ENCODE measurements around the gene PPIE.

PPIE gene

DNA sequence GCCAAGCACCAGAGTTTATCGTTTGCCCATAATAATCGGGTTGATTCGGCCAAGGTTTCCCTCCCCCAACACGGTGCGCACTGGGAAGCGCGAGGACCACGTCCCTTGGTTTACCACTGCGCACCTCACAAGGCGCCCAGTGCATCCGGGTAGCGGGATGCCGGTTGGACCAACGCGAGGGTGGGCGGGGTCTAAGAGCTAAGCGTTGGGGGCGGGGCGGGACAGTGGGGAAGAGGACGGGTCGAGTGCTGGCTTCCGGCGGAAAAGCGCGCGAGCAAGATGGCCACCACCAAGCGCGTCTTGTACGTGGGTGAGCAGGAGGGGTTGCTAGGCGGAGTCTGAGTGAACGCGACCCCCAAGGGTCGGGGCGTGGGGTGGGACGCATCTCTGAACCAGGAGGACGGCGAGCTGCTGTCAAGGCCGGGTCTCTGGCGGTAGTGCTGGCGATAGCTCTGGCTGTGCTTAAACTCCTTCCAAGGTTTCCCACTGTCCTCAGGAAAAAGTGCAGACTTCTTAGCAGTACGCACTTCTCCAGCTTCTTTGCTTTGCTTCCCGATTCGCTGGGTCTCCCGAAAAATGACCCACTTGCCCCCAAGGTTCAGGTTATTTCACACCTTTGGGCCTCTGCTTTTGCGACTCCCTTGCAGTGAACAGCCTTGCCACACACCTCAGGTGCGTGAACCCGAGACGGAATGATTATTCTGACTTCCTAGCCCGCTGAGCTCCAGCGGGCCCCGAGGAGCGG is at the start of gene PPIE:
TSS of gene PPIE (plus strand) at position 261 of the 745 bp plus-strand sequence. CDS start at position 280, 19 bp downstream.
- peak; percentile 99 for DNase-seq

DNA sequence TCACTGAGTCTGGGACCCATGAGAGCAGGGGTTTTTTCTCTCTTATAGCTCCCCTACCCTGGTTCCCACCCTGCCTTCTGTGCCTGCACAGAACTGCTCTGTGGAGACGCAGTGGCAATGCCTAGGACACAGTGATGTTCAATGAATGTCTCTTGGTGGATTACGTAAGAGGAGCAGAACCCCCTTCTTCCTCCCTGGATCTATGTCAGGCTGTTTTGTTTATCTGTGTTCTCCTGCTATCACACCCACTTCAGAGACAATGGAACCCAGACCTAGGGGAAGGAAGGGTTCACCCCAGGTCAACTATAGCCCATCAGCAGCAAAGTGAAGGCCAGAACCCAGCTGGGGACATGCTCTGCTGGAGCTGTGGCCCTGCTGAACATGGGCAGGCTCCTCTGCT is 49.5 kb upstream of the PPIE start:
- DNase-seq = no peak

DNA sequence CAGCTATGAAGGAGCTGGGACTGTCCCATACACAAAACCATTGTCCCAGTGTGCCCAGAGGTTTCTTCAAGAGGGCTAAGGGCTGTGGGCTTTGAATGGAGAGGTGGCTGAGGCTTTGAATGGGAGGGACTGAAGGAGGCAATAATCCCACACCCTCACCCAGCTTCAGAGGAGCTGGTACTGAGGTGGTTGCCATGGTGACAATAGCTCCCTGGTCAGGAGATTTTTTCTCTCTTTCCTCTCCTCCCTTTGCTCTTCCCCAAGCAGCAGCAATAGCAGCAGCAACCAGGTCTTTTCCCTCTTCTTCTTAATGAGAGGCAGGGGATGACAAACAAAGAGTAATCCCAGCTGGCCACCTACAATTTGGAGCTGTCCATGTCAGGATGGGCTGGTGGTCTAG is 49.0 kb upstream of the PPIE start:
- DNase-seq = no peak

DNA sequence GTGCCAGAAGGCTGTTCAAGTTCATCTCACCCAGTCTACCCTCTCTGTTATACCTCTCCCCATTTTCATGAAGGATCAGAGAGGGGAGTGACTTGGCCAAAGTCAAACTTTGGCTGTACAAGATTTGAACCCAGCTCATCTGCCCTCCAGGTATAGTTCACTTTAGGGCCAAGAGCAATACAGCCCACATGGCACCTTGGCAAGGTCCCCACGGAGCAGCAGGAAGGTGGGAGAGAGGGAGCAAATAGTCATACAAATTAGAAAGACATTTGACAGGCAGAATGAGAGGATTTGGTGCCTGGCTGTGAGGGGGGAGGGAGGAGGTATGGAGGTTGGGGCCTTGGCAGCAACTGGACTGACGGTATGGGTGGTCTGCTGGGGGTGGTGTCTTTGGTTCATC is 48.5 kb upstream of the PPIE start:
- DNase-seq = no peak

DNA sequence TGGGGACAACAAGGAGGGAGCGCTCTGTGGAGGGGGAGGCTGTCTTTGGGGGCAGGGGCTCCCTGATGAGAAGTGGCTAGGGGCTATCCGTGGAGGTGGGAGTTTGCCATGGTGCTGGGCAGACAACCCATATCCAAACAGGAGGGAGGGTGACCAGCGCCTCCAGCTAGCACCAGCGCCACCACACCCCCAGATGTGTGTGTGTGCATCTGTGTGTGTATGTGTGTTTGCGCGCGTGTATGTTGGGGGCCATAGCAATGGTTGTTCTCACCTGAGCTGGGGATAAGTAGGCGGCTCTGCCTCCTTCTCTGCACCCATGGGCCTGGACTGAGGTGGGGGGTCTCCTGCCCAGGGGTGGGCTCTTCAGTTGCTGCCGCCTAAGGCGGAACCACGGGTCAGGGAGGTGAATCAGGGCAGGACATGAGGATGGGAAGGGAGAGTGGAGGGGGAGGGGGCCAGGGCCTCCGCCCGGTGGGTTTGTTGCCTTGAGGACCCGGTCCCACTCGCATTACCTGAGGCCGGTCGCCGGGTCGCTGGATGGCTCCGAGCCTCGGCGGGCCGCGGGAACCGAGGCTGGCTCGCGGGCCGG is 47.8 kb upstream of the PPIE start:
- DNase-seq = no peak

DNA sequence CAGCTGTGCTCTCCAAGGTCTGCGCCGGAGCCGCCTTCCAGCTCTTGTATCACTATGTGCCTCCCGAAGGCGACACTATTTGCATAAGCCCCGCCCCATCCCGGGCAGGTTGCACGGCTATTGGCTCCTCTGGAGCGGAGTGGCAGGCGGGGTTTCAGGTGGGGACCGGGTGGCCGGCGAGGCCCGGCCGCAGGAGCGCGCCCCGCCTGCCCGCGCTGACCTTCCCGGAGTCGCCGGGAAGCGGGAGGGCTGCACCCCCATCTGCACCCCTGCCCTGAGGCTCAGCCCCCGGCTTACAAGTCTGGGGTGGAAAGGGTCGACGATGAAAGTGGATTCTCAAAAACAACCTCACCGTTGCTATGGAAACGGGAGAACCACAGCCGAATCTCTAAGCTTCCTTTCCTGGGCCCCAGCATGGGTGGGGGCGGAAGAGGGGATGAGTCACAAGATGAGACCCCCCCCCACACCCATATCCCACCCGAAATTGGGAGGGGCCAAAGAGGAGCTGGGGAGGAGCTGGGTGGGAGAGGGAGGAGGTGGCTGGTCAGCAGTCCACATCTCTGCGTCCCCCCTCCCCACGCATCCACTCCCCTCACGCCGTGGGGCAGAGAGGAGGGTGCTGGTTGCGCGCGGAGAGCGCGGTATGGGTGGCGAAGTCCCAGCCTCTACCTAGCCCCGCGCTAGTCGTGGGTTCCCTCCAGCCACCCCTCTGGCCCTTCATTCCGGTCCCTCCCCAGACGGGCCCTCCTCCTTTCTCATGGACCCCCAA is 47.1 kb upstream of the PPIE start, which contains the start of gene HPCAL4:
TSS of gene HPCAL4 (minus strand) at position 51 of the 769 bp plus-strand sequence. CDS start 6,830 bp downstream, outside the sequence.
- DNase-seq = peak; percentile 95

DNA sequence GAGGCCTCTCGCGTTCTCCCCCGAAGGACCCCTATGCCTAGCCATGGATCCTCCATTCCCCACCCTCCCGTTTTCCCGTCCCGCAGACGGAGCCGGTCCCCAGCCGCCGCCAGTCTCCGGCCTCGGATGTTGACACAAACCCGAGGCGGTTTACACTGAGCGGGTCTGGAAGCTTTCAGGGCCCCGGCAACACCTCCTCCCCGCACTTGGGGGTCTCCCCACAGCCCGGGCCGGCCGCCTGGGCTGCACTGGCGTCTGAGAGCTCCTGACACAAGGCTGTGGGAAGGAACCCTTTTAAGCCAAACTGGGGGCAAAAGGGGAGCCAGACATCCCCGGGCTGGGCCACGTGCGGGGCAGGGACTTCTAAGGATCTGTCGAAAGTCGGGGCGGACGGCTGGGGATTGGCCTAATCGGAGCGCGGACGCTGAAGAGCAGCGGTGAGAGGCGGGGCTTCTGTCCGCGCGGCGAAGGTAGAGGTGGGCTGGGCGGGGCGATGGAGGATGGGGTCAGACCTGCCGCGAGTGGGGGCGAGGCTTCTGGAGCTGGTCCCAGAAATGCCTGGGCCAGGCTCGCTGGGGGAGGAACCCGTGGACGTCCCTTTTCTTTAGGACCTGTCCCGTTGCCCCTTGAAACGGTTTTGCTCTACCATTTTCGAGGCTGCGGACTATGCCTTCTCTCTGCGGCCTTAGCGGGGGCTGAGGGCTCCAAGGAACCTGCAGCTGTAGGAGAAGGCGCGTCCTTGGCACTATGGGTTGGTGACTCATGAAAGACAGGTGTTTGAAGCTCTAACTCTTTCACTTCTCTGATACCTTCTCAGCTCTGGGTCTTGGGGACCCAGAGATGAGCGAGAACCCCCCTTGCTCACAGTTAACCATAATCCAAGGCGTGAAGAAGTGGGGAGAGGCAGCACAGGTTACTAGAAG is 46.3 kb upstream of the PPIE start:
- DNase-seq = no peak

DNA sequence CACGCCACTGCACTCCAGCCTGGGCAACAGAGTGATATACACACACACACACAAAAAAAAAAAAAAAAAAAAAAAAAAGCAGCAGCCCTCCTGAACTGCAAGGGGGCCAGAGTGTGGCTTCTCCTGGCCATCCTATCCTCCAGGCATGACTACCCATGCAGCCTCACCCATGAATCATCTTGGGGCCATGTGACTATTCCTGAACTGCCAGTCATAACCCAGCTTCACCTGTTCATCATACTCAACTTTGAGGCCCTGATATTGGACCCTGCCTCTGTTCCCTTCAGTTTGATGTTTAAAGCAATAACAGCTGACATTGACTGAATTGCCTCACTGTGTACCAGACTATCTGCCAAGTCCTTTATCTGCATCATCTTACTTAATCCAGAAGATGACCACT is 44.7 kb upstream of the PPIE start:
- no peak for DNase-seq

DNA sequence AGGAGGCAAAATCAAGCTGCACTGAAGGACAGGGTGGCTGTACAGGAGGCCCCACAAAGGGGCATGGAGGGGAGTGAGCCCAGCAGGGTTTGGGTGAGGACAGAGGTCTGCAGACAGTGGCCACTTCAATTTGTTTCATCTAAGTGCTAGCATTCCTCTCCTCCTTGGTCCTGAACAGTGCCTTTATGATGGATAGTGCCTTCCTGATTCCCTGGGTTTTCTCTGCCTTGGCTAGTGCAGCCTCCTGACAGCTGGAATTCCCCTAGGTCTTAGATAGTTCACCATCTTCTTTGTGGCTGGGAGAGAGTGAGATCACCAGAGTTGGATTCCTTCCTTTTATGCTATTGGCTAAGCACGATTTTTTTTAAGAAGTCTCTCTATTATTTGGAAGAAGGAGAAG is 43.7 kb upstream of the PPIE start:
- no peak for DNase-seq

DNA sequence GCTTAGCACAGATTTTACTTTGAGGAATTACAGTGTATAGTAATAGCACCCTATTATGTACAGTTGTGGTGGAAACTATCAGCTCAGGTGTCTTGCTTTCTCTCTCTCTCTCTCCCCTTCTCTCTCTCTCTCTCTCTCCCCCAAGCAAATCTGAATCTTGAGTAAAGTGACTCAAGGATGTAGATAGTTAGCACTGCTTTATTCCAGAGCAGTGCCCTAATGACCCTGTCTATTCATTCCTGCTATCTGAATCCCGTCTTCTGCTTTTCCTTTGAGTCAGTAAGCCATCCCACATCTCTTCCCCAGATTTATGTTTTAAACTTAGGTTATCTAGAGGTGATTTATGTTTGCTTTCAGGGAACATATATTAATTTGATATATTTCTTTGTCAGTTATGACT is 42.2 kb upstream of the PPIE start:
- no peak for DNase-seq

DNA sequence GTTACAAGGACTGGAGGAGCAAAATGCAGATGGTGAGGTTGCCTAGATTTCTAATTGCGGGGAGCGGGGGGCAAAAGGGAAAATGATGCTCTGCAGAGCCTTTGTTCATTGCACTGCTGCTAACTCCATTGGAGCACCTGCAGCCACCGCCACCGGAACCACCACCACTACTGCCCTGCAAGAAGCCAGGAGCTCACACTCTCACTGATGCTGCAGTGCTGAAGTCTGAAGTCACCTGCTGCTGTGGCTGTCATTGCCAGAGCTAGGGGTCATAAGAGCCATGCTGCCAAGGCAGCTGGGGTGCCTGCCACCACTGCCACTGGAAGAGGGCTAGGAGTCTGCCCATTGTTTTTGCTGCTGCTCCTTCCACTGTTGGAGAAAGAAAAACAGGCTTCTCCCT is 40.1 kb upstream of the PPIE start:
- DNase-seq = no peak

DNA sequence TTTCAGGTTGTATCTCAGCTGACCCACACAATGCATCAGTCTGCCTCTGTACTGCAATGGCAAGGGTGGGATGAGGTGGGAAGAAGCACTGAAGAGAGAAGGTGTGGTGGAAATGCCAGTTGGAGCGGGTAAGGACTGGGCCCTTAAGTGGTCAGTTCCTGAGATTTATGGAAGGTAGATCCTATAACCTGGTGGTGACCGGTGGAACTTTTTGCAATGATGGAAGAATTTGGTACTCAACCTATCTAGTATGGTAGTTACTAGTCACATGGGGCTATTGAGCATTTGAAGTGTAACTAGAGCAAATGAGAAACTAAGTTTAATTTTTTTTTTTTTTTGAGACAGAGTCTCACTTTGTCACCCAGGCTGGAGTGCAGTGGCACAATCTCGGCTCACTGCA is 39.3 kb upstream of the PPIE start:
- DNase-seq = no peak

DNA sequence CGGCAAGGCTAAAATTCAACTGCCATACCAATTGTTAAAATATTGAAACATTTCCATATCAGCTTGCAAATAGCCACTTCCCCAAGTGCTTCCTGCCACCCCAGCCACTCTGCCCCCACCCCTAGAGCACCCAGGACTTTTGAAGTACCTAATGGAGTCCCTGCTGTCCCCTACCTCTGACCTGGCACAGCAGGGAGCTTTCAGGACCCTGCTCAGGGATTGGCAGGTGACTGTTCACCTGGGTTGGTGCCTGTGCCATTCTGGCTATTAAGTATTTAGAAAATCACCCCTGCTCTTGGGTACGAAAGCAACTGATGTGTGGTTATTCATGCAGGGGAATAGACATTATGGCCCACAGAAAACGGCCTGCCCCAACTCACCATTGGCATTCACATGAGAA is 38.3 kb upstream of the PPIE start:
- DNase-seq = no peak

DNA sequence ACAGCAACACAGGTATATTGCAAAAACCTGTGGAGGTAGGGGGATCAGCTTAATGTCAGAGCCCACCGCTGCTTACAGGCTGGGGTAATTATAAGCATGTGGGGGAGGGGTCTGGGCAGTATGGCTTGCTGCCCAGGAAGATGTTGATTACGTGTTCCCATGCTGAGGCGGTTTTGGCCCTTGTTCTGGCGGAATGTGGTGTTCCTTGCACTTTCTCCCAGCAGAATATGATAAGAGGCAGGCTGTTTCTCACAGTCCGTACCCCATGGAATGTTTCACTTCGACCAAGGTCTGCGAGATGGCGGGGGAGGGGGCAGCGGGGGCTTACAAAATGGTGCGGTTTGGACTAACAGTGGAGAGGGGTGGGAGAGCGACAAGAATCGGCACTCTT is 37.6 kb upstream of the PPIE start:
- no peak for DNase-seq

DNA sequence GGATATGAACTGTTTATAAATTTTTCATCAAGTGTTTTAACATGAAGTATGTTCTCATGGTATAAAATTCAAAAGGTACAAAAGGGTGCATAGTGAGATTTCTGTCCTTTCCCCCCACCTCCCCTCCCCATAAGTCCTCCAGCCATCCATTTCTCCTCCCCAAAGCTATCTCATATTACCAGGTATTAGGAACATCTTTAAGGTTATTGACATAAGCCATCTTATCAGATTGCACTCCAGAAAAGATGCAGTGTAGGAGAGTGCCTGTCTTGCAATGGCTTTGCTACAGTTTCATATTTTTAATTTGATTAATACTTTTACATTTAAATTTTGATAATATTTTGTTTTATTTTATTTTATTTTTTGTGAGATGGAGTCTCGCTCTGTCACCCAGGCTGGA is 33.9 kb upstream of the PPIE start:
- DNase-seq = no peak

DNA sequence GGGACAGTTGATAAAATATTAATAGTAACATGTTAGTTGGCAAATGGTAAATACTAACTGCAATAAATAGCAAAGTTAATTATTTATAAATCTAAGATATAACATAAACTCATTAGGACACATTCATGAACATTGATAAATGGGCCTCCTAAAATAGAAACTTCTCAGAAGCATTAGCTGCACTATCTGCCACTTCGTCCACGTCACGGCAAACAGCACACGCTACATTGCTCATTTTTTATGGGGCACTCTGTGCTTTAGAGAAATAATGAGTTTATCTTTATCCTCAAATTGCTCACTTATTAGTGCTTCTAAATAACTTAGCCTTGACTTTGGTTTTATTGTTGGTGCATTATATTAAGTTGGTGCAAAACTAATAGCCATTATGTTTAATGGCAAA is 31.2 kb upstream of the PPIE start:
- DNase-seq = no peak

DNA sequence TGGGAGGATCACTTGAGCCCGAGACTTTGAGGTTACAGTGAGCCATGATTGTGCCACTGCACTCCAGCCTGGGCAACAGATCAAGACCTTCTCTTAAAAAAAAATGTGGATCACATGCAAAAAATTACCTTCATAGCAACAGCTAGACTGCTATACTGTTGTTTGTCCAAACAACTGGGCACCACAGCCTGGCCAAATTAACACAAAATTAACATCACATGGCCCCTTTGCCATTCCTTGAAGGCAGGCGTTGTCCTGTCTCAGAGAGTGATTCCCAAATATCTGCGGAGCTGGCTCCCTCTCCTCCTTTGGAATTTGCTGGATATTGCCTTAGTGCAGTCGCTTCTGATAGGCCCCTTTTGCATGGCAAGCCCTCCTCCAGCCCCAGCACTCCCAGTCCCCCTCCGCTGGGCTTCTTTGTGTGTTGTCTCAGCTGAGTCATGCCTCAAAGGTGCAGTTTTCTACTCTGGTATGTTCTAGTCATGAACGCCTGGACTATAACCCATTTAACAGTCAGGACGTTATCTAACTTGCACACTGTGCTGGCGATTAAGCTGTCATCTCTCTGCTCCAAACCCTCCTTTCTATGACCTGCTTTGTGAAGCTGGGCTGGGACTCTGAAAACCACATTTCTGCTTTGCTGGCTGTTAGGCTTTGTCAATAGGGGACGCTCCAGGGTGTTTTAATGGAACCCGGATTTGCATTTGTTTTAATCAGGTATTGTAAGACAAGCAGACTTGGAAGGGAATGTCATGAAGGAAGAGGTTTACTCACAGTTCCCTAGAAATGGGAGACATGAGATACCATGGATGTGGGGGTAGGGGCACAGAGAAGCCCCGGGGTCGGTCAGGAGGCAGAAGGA is 27.3 kb upstream of the PPIE start:
- DNase-seq = peak; percentile 87

DNA sequence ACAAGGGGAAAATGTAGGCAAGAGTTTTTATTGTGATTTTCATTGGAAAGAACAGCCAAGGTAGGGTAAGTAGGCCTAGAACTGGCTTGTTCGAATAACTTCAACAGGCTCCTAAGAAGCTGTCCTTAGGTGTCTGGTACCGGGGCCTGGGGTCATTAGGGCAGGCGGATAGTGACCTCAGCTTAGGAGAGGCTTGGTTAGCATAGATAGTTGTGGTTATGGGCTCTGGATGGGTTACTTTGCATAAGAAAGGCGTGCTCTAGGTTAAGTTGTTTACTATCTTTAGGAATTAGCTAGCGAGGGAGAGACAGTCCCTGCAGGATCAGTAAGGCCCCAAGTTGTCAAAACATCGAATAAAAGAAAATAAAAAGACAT is 26.7 kb upstream of the PPIE start:
- no peak for DNase-seq

DNA sequence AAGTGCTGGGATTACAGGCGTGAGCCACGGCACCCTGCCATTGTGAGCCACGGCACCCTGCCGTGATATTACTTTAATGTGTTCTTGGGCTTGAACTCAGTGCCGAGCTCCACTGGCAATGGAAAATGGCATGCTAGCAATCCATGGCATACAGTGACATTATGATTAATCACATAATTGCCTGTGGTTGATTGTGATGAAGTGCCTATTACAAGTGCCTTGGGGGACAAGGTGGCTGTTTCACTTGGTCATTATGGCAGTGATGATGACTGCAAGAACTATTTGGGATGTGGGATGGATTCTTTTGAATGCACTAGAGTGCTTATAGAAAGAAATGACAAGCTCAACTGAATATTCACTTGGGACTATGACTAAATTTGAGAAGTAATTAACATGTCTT is 25.1 kb upstream of the PPIE start:
- DNase-seq = no peak

DNA sequence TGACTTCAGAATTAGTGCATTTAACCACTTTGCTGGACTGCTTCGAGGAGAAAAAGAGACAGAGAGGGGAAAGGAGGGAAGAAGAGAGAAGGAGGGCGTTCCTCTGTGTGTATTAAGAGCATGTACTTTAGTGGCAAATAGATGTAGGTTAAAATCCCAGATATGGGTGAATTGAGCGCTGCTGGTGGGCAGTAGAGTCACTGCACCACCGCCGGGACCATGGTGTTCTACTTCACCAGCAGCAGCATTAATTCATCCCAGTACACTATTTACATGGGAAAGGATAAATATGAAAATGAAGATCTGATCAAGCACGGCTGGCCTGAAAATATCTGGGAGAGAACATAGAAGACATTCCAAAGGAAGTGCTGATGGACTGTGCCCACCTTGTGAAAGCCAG is 20.9 kb upstream of the PPIE start:
- DNase-seq = no peak

DNA sequence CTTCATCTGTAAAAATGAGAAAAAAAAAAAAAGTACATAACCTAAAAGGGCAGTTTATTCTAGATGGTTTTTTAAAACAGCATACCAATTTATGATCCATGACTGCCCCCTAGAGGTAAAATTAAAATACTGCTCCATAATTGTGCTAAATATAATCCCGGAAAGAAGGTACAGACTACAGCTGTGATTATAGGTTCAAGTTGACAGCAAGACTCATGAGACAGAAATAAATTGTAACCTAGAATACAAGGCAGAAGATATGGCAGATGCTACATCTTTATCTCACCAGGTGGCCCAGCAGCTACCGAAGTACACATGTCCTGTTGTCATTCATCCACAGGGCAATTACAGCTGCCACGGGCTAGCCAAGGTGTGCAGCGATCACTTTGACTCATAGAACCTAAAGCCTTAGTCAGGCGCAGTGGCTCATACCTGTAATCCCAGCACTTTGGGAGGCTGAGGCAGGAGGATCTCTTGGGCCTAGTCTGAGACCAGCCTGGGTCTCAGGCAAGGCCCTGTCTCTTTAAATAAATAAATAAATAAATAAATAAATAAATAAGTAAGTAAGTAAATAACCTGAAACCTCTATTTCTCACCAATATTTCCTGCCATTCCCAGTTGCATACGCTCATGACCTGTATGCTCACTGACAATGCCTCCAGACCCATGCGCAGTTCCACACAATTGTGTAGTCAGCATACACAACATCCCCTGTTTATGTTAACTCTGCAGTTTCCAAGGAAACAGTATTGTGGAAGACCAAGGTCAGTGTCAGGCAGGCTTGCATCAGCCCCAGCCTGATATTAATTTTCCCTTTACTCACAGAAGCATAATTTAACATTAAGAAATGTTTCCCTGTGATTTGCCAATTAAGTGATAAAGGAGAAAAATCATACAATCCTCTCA is 18.3 kb upstream of the PPIE start:
- peak; percentile 85 for DNase-seq
